Duodenal mucosa (tissue), 2 donors: ENCODE data around the gene ADORA2B.
"Not testable (repeated sequence)": the region's sequence is repeated elsewhere in the genome, so short reads cannot be mapped to it uniquely, and the experiment has no call there.

Experiments used
- H3K27ac ChIP-seq: one replicate; pipeline ENCODE4 v1.7.0; 2013; ENCODE audit warnings: low read depth, low read length
- H3K27me3 ChIP-seq, 2 donors: one replicate each; pipeline ENCODE4 v1.7.0; 2013; ENCODE audit warnings: low read length in 2 of 2, control low read depth in 1 of 2; ENCODE audit not compliant: insufficient read depth in 2 of 2, control insufficient read depth in 1 of 2
- H3K36me3 ChIP-seq, 2 donors: one replicate each; pipeline ENCODE4 v1.7.0; 2013; ENCODE audit warnings: low read length in 2 of 2, control low read depth in 1 of 2; ENCODE audit not compliant: insufficient read depth in 2 of 2, control insufficient read depth in 1 of 2
- H3K4me1 ChIP-seq, 2 donors: one replicate each; pipeline ENCODE4 v1.7.0; 2013; ENCODE audit warnings: low read length in 2 of 2, control low read depth in 1 of 2; ENCODE audit not compliant: insufficient read depth in 2 of 2, control insufficient read depth in 1 of 2
- H3K4me3 ChIP-seq, 2 donors: one replicate each; pipeline ENCODE4 v1.7.0; 2013; ENCODE audit warnings: low read length in 2 of 2, low read depth in 1 of 2
- H3K9ac ChIP-seq, 2 donors: one replicate each; pipeline ENCODE4 v1.7.0; 2013; ENCODE audit warnings: low read length in 2 of 2, low read depth in 1 of 2
- H3K9me3 ChIP-seq, 2 donors: one replicate each; pipeline ENCODE4 v1.7.0; 2013; ENCODE audit warnings: low read length in 2 of 2, control low read depth in 1 of 2; ENCODE audit not compliant: control insufficient read depth in 1 of 2

The ADORA2B gene

DNA sequence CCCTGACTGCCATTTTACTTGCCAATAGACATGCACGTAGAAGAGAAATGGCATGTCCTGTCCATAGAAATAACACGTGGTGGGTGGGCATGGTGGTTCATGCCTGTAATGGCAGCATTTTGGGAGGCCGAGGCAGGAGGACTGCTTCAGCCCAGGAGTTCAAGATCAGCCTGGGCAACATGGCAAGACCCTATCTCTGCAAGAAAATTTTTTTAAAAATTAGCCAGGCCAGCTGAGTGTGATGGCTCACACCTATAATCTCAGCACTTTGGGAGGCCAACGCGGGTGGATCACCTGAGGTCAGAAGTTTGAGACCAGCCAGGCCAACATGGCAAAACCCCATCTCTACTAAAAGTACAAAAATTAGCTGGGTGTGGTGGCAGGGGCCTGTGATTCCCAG, 33.2 kb upstream of the ADORA2B start:
- H3K4me3 ChIP-seq, H3K27ac ChIP-seq, H3K36me3 ChIP-seq: not testable (repeated sequence)

GRCh38 chr17:15912416-15912955, 32.4 kb upstream of the ADORA2B start:
- Histone ChIP-seq H3K9ac (no peak overlapping the region), H3K9me3 (no peaks in the 10 kb centered on the region), H3K4me3 (no peak overlapping the region), H3K4me1 (no peaks in the 10 kb centered on the region), H3K36me3 (no peaks in the 10 kb centered on the region), H3K27ac (no peak overlapping the region), H3K27me3 (no peaks in the 10 kb centered on the region)

More for the DNA sequence above, 33.2 kb upstream of the ADORA2B start:
- not testable (repeated sequence) for H3K4me1 ChIP-seq, H3K9ac ChIP-seq, H3K9me3 ChIP-seq, H3K27me3 ChIP-seq

- Histone ChIP-seq H3K36me3 (no peaks in the 10 kb centered on the region), H3K27me3 (peaks cover 0 to 6% of the 10 kb centered on the region in 2 donors), H3K9ac (no peak overlapping the region), H3K4me3 (no peak overlapping the region), H3K27ac (no peak overlapping the region), H3K9me3 (no peaks in the 10 kb centered on the region), H3K4me1 (no peaks in the 10 kb centered on the region)
These were observed 31.1 kb upstream of the ADORA2B start for GRCh38 chr17:15913826-15914225.

- Histone ChIP-seq H3K27ac (no peak overlapping the region), H3K27me3 (peaks cover 2 to 6% of the 10 kb centered on the region in 2 donors), H3K4me1 (no peaks in the 10 kb centered on the region)
These were observed 30.3 kb upstream of the ADORA2B start for GRCh38 chr17:15914400-15915170.

GRCh38 chr17:15915961-15916360, 29.0 kb upstream of the ADORA2B start:
- Histone ChIP-seq H3K9ac (no peak overlapping the region), H3K9me3 (no peaks in the 10 kb centered on the region), H3K4me1 (no peaks in the 10 kb centered on the region), H3K4me3 (no peak overlapping the region), H3K27ac (no peak overlapping the region), H3K27me3 (peaks cover 2 to 6% of the 10 kb centered on the region in 2 donors), H3K36me3 (no peaks in the 10 kb centered on the region)

More at GRCh38 chr17:15914400-15915170, 30.3 kb upstream of the ADORA2B start:
- no peak overlapping the region for H3K4me3 ChIP-seq
- H3K9ac ChIP-seq, result no peak overlapping the region
- no peaks in the 10 kb centered on the region for H3K36me3 ChIP-seq
- no peaks in the 10 kb centered on the region for H3K9me3 ChIP-seq

DNA sequence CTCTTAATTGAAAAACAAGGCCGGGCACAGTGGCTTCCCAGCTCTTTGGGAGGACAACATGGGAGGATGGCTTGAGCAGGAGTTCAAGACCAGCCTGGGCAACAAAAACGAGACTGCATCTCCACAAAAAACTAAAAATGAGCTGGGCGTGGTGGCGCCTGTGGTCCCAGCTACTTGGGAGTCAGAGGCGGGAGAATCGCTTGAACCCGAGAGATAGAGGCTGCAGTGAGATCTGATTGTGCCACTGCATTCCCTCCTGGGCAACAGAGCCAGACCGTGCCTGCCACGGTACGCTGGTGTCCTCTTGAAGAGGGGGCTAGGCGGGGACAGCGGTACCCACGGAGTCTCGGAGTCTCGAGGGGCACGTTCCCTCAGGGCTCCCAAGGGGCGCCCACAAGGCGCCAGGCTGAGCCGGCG, 27.9 kb upstream of the ADORA2B start:
- H3K4me1 ChIP-seq, result no peaks in the 10 kb centered on the region
- H3K27ac ChIP-seq, result no peak overlapping the region
- H3K9ac ChIP-seq, result no peak overlapping the region
- no peaks in the 10 kb centered on the region for H3K9me3 ChIP-seq
- peaks cover 2 to 6% of the 10 kb centered on the region in 2 donors for H3K27me3 ChIP-seq
- H3K4me3 ChIP-seq, result no peak overlapping the region
- H3K36me3 ChIP-seq, result no peaks in the 10 kb centered on the region

DNA sequence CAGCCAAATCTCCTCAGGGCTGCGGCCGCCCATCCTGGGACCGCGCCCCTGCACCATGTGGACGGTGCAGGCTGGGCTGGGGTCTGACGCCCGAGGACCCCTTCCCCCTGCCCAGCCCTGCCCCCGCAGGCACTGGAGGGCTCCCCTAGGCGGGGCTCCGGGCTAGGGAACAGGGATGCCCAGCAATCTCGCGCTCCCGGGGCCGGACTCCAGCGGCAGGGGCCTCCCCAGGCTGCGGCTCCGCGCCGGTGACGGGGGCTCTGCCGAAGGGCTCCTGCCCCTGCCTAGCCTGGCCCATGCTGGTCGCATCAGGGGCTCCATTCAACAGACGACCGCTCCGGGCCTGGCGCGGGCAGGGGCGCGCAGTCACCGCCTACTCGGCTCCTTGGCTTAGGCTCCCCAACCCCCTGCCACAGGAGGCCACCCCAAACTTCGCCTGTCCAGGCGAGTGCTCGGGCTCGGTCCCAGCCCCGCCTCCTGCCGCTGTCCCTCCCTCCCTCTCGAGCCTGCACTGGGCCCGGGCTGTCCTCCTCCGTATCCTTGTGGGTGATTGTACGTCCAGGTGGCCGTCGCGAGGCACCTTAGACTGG, 27.4 kb upstream of the ADORA2B start:
- no peaks in the 10 kb centered on the region for H3K36me3 ChIP-seq
- H3K27ac ChIP-seq, result no peak overlapping the region
- no peaks in the 10 kb centered on the region for H3K4me1 ChIP-seq
- H3K9me3 ChIP-seq, result no peaks in the 10 kb centered on the region
- H3K27me3 ChIP-seq, result peaks cover 2 to 6% of the 10 kb centered on the region in 2 donors
- H3K4me3 ChIP-seq, result no peak overlapping the region
- no peak overlapping the region for H3K9ac ChIP-seq

- no peaks in the 10 kb centered on the region for H3K36me3 ChIP-seq
- H3K27me3 ChIP-seq, result peaks cover 2 to 6% of the 10 kb centered on the region in 2 donors
- H3K4me3 ChIP-seq, result no peak overlapping the region
- no peak overlapping the region for H3K9ac ChIP-seq
- H3K27ac ChIP-seq, result no peak overlapping the region
- no peaks in the 10 kb centered on the region for H3K9me3 ChIP-seq
- H3K4me1 ChIP-seq, result no peaks in the 10 kb centered on the region
These were observed 26.7 kb upstream of the ADORA2B start for GRCh38 chr17:15918261-15918660.

DNA sequence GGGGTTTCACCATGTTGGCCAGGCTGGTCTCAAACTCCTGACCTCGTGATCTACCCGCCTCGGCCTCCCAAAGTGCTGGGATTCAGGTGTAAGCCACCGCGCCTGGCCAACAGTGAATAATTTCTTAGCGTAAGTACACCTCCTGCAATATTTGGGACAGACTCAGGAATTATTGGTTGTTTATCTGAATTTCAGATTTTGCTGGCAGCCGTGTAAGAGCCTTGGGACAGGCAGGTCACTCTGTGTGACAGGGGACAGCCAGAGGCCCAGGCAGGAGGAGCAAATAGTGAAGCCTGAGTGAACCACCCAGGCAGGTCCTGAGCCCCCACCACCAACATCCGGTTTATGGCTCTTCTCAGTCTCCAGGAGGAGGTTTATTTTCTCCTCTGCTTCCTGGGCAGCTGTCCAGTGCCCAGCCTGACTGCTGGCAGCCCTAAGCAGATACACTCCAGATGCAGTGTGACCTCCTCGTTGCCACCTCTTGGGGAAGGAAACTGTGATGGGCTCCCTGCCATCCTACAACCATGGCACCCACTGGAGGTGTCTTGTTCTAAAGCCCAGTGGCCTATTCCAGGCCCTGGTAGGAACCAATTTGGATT, 26.2 kb upstream of the ADORA2B start:
- no peaks in the 10 kb centered on the region for H3K9me3 ChIP-seq
- no peak overlapping the region for H3K4me3 ChIP-seq
- H3K9ac ChIP-seq, result no peak overlapping the region
- H3K27me3 ChIP-seq, result peaks cover 2 to 6% of the 10 kb centered on the region in 2 donors
- H3K36me3 ChIP-seq, result no peaks in the 10 kb centered on the region
- H3K27ac ChIP-seq, result no peak overlapping the region
- H3K4me1 ChIP-seq, result no peaks in the 10 kb centered on the region

DNA sequence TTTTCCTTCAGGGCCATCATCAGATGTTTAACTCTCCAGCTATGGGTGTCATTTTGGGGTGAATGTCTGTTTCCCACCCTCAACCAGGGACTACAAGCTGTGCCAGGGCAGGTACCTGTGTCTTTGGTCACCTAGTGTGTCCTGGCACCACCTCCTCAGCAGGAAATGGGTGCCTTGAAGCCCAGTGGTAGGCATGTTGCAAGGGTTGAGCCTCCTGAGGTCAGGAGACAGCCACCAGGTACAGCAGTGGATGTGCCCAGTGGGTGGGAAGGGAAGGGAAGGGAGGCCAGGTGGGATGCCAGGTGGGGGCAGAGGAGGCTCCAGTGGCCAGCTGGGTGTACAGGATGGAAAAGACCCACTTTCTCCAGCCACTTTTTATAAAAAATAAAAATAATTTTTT, 25.5 kb upstream of the ADORA2B start:
- Histone ChIP-seq H3K27ac (no peak overlapping the region), H3K36me3 (no peaks in the 10 kb centered on the region), H3K4me1 (no peaks in the 10 kb centered on the region), H3K27me3 (peaks cover 2 to 6% of the 10 kb centered on the region in 2 donors), H3K9me3 (no peaks in the 10 kb centered on the region), H3K4me3 (no peak overlapping the region), H3K9ac (no peak overlapping the region)
